ENCODE results near the gene ZNG1A.
"Not testable (repeated sequence)": the region's sequence is repeated elsewhere in the genome, so short reads cannot be mapped to it uniquely, and the experiment has no call there.

Gene ZNG1A

GRCh38 chr9:178970-179383 lies at the start of gene ZNG1A:
TSS of gene ZNG1A (minus strand) at chr9:179056. CDS start at chr9:178969, 87 bp downstream.
- DNase-seq: peak; percentile 8

- DNase-seq: no peak
Observed at GRCh38 chr9:227860-228259, 49.0 kb upstream of the ZNG1A start.

DNA sequence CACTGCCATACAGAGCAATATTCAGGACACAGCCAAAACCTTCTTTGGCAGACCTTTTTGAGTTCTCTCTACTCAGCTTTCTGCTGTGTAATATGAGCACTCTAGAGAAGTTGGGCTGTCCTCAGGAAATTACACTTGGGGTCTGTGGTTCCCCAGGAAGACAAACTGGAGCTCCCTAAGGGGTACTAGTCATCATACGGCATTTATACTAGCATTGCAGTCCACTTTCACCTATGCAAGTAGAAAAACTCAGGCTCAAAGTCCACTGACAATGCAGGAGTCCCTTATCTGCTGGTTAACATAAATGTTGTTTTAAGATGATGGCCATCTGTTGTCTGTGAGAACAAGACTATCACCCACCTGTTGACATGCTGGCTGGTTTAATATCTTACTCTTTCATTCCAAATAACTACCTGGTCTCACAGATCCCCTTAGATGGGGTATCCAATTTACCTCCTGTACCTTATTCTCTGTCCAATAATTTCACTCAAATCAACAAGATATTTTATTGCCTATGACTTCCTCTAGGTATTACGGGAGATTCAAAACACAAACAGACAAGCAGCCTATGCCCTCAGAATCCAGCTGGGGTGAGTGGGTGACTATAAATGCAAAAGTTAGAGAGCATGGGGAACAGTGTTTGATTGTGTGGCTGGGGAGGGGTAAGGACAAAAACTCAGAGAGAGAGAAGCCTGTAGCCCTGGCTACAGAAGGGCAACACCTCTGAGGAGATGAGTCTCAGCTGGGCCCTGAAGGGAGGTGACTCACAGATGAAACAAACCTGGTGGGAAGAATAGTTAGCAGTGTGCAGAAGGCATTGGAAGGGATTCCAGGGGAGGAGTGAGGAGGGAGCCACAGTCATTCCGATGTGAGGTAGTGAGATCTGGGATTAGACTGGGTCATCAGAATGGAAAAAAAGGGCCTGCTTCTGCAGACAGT lies 46.0 kb upstream of the ZNG1A start:
- no peak for DNase-seq

DNA sequence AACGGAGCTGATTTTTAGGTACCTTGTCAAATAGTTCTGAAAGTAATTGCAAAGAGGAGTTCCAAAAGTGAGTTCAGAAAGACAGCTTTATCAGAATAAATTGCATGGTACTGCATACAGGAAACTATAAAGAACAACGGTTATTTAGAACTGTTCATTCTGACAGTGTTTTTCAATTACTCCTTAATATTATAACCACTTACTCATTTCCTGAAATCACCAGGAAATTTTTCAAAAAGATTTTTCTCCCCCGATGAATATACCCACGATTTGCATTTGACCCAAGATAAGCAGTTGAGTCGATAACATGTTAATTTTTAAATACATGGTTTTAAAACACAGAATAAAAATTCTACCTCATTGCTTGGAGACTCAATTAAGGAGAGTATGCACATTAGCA lies 45.2 kb upstream of the ZNG1A start:
- no peak for DNase-seq

- DNase-seq: no peak
Observed at GRCh38 chr9:223152-223551, 44.3 kb upstream of the ZNG1A start.

GRCh38 chr9:221989-222776 lies 43.3 kb upstream of the ZNG1A start:
- no peak for DNase-seq

DNA sequence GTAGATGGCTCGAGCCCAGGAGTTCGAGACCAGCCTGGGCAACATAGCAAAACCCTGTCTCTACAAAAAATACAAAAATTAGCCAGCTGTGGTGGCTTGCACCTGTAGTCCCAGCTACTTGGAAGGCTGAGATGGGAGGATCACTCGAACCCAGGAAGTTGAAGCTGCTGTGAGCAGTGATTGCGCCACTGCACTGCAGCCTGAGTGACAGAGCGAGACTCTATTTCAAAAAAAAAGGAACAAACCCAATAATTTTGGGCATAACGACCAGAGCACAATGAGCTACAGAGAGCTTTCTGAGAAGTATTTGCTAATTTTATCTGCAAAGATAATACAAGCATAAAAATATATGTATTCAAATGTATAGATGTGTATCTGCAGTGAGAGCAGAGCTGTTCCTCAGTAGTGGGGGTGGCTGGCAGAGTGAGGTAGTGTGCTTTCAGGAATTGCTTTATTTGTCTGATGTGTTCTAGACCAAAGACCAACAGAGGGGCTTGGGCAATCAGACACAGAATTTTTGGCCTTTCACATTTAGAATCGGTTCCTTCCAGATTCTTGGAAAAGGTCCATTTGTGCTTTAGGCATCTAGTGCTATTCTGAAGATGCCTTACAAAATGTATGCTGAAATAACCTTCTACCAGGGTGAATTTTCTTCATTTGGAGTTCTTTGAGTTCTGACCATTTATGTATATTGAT lies 41.0 kb upstream of the ZNG1A start:
- DNase-seq: no peak

DNA sequence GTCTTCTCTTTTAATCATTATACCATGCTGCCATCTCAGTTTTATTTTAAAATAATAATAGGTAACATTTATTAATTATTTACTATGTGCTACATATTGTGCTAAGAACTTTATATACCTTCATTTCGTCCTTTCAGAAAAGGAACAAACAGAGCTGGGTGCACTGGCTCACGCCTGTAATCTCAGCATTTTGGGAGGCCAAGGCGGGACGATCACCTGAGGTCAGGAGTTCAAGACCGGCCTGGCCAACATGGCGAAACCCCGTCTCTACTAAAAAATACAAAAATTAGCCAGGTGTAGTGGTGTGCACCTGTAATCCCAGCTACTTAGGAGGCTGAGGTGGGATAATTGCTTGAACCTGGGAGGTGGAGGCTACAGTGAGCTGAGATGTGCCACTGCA lies 40.2 kb upstream of the ZNG1A start:
- DNase-seq: not testable (repeated sequence)

DNA sequence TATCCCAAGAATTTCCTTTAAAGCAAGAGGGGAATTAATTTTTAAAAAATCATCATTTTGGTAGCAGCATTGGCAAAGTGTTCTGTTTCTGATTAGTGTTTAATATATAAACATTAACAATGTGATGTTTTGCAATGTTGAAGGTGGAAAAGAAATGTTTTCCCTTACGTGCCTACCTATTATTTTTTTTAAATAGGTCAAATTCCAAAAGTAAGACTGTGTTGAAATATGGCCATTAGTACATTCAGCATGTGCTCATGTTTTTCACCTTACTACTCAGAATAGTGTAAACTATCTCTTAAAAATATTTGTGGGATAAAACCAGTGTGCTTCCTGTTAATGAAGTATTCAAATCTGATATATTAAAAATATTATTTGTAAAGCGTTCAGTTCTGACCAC lies 39.1 kb upstream of the ZNG1A start:
- DNase-seq: no peak

GRCh38 chr9:216866-217265 lies 38.0 kb upstream of the ZNG1A start:
- DNase-seq: no peak

DNA sequence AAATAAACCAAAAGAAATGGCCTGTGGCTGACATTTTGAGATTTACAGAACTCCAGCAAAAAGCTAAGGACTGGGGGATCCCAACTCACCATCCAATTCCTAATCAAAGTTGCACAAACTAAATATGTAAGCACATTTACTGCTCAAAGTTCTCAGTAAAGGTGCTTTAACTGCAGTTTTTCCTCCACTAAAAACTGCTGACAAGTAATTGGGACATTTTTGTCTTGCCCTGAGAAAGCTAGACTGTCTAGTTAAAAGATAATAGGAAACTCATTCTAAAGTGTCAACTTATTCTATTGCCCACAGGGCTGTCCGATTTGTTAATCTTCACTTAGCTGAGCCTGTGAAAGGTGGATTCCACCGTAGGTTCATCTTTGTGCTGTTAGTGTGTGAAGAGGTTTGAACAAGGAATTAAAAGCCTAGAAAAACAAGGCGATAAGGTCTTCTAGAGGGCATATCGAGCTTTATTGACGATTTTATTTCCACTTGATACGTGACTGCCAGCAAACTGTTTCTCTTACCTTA lies 36.8 kb upstream of the ZNG1A start:
- no peak for DNase-seq

DNA sequence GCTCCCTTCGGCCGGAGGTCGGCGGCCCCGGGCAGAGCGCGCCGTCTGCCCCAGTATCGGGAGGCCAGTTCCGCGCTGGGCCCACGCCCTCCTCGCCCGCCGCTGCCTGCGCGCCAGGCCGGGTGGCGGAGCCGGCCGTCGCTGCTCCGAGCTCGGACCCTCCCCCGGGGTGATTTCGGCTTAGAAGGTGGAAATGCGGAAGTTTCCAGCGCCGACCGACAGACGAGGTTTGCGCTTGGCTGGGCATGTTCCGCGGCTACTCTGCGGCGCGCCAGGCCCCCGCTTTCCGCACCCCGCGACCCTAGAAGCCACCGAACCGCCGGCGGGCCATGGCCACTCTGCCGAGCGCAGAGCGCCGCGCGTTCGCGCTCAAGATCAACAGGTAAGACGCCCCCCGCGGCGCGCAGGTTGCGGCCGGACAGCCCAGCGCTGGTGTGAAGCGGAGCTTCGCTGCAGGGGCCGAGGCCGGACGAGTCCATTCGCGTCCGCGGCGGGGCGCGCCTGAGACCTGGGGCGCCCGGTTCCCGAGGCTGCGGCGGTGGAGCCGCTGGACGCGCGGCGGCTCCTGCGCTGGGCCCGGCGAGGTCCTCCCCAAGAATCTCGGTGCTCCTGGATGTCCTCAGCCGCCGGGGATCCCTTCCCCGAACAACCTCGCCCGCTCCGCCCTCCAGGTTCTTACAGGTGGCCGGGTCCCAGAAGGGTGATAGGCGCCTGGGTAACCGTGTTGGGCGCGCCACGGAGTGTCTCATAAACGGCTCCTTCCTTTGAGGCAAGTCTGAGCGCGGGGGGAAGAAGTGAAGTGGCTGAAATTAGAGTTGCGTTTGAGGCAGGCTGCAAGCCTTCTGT lies 36.0 kb upstream of the ZNG1A start, which contains the start of gene DOCK8:
DOCK8 (plus strand) TSS at position 218 of the 846 bp plus-strand sequence; CDS start at position 330, 112 bp downstream.
- DNase-seq: no peak

DNA sequence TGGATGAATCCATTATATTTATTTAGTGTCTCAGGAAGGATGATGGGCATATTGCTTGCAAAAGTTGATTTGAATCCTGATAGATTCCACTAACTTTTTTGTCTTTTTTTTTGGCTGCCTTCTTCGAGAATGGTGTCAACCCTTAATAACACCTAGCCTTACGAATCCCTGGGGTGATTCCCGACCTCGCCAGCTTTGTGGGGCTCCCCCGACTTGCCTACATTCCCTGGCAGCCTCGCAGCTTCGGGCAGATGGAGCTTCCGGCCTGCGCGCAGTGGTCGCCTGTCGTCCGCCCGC lies 35.4 kb upstream of the ZNG1A start:
- no peak for DNase-seq

GRCh38 chr9:213901-214300 lies 35.0 kb upstream of the ZNG1A start:
- not testable (repeated sequence) for DNase-seq

DNA sequence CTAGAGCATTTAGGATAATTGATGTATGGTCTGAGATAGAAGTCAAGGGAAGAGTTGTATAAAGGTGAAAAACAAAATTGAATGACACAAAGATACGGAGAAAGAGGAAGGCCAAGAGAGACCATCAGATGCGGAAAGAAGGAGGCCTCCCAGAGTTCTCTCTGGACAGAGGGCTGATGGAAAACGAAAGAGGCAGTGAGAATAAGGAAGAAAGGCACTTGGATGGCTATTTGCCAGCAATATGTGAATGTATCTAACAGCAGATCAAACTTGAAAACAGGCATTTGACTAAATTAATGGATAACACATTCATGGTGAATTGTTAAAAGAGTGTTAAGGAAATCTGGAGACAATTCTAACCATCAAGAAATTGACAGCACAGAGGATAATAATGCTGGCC lies 33.4 kb upstream of the ZNG1A start:
- DNase-seq: no peak

DNA sequence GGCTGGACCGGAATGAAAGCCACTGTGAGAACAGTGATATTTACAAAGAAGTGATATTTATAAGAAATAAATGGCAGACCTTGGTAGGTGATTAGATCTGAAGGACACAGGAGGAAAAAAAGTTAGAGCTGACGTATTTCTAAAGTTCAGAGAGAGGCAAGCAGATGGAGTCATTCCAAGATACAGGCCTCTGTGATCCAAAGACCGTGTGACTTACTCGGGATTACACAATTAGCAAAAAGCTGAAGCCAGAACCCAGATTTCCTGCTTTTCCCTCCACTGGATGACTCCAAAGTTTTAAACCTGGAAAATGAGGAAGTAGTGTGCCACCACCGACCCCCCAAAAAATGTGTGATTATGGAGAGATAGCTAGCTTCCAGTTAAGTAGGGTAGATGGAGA lies 32.7 kb upstream of the ZNG1A start:
- DNase-seq: no peak

GRCh38 chr9:211036-211435 lies 32.2 kb upstream of the ZNG1A start:
- no peak for DNase-seq

- DNase-seq: no peak
Observed at GRCh38 chr9:209143-209758, 30.4 kb upstream of the ZNG1A start.

- no peak for DNase-seq
Observed at GRCh38 chr9:206481-206880, 27.6 kb upstream of the ZNG1A start.

GRCh38 chr9:199601-200000 lies 20.7 kb upstream of the ZNG1A start:
- not testable (repeated sequence) for DNase-seq

GRCh38 chr9:178140-178825 lies 573 bp downstream of the ZNG1A start:
- DNase-seq: not testable (repeated sequence)

Data from NCI-H2081 treated with DMSO at 0.1 percent for 48 hours (cell line).